GF-D8 (cell line): ENCODE data around the gene ENDOU.

ENCODE experiments used
- DNase-seq: peaks from one replicate; lab custom pipeline; 2025; lab: John Stamatoyannopoulos, UW

Gene ENDOU

DNA sequence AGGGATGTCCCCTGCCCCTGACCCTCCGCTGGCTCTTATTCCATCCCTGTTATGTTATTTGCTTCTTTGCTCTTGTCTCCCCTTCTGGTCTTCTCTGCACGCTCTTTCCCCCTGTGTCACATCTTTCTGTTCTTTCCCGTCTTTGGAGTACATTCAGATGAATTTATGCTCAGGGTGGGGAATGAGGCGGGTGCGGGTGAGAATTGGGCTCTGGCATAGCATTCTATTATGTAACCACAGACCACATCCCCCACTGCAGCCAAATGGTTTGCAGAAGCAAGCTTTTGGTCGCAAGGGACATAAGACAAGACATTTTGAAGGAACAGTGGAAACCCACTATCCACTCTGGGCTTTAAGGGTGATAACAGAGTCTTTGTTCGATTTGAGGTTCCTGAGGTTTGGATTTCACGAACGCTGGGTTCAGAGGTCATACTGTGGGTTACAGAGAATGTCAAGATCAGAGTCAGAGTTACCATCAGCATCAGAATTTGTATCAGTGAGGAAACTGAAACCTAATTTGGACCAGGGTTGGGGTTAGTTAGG is 3.8 kb downstream of the ENDOU start:
- DNase-seq: no peak

DNA sequence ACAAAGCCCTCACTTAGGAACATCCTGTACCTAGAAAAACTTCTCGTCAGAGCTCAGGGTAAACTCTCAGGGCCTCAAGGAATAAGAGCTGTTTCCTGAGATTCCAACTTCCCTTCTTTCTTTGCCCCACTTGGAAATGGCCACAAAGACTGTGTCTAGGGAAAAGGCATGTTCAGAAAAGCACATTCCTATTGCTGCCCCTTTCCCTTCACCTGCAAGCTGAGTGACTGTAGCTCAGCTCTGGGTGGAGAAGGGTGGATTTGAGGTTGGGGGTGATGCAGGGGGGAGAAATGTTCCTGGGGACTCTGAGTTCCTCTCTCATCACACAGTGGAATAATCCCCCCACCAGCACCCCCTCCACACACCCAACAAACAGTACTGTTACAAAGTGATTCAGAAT is 6.8 kb downstream of the ENDOU start:
- no peak for DNase-seq

DNA sequence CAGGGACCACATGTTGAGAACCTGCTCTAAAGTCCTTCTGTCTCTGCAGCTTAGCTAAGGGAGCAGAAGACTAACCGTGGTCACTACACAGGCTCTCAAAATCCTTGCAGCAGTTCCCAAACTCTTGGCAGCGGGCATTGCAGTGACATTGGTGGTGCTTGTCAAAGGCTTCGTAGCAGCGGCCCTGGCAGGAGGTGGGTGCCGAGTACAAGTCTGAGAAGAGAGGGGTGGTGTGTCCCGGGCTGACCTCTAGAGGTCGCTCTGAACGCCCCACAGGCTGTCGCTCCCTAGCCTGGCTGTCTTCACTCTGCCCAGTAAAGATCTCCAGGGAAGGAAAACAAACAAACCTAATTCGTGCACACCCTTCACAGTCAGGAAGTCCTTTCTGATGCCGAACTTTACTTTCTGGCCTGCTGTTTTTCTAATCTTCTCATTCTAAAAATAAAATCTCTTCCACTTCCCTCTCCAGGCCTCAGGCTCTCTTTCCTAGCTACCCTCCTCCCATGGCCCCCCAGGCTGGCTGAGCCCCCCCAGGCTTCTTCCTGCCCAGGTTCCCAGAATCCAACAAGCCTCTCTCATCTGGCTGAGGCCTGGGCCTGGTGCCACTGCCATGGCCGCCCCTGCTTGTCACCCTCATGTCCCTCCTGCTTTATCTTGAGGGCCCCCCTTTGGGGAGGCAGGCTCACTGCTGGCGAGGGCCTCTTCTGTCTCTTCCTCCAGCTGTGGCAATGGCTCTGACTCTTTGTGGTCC is 7.7 kb downstream of the ENDOU start:
- peak; percentile 67 for DNase-seq

DNA sequence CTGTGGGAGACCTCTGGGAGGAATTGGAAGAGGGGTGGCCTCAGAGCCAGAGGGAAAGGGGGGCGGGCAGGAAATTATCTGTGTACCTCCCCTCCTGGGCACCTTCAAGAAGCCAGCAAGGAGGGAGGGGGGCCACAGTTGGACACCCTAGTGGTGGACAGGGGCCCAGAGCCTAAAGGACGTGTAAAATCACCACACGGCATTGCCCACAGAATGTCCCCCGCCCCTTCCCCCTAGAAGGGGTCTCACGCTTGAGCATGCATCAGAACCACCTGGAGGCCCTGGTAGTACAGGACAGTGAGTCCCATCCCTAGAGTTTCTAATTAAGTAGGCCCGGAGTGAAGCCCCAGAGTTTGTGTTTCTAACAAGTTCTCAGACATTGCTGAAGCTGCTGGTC is 8.2 kb downstream of the ENDOU start:
- no peak for DNase-seq

DNA sequence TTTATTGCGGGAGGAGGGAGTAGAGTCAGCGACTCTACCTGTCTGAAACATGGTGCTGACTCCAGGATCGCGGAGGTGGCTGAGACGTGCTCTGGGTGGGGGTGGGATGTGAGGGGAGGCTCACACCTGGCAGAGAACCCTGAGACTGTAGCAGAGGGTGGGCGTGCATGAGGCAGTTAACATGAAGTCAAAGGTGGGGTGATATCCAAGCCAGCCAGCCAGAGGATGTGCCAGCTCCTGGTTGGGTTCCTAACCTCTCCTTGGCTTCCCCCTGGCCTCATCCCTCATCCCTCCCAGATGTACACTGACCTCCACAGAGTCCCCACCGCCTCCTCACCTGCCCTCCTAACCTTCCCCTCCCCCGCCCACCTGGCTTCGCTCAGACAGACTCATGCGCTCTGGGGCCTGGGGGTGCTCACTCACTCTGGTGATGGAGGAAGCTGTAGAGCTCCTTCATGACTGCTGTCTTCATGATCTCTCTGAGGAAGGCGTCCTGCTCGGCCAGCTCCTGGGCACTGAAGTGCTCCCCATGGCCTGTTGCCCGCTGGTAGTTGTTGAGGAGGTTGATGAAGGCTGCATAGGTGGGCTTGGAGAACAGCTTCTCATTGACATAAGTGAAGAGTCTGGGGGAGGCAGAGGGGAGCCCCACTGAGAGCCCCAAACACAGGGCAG is 9.3 kb downstream of the ENDOU start:
- no peak for DNase-seq

DNA sequence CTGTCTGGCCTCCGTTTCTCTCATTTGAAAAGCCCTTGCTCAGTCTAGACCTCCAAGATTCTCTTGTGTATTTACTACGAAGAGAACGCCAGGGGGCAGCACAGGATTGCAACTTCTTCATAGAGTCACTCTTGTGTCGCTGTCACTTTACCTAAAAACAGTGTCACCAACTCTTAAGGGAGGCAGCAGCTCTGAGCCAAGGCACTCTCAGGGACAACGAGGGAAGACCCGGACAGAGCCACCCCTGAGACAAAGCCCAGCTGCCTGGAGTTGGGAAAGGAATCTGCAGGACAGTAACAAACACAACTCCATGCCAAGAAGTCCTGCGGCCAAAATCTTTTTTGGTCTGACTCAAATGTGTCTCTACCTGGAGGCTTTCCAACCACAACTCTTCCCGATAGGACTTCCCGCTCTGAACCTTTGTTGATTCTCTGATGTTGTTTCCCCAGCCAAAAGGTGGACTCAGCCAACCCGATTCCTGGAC is 9.9 kb downstream of the ENDOU start:
- peak; percentile 39 for DNase-seq

DNA sequence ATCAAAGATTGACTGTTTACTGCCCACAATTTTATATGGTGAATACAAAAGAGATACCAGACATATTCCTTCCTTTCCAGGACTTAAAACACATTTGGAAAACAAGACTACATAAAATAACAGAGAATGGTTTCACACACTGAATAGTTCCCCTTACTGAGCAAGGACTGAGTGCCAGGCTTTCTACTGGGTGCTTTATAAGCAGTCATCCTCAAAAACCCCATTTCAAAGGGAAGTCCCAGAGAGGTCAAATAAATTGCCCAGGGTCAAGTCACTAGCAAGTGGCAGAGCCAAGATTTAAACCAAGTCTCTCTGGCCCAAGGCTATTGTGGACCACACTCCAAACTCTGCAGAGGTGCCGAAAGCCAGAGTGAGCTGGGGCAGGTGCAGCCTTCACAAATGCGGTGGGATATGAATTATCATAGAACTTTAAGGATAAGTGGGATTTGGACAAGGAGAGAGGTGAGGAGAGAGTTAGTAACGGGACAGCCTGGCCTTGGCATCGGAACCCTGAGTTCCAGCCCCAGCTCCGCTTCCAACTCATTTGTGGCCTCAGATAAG is 10.4 kb downstream of the ENDOU start:
- no peak for DNase-seq

DNA sequence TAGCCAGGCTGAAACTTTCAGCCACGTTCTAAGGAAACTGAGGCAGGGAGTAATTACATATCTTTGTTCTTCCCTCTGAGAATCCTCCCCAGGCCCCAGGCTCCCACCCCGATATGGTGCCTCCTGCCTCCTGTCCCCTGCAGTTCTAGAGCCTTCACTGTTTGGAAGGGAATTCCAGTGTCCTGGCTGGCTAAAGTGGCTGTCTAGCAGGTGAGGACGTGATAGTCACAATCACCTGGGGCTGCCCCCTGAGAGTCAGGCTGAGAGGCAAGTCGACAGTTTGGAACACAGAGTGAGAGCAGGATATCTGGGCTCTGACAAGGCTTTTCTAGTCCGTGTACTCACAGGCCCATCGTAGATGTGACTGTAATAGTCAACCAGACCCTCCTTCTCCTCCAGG is 13.1 kb downstream of the ENDOU start:
- DNase-seq: no peak

DNA sequence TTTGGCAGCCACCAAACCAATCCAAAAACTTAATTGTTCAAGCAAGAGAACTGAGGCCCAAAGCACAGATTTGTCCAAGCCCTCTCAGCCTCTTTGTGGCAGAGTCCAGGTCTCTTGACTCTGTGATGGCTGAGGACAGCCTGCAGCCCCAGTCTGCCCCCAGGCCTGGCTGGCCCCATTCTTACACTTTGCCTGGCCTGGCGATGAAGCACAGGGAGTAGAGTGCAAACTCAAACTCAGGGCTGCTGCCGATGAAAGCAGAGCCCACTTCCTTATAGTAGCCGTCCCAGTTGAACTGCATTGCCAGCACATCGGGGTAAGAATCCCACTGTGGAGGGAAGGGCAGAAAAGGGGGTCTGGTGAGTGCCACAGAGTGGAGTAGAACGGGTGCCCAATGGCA is 13.8 kb downstream of the ENDOU start:
- no peak for DNase-seq

DNA sequence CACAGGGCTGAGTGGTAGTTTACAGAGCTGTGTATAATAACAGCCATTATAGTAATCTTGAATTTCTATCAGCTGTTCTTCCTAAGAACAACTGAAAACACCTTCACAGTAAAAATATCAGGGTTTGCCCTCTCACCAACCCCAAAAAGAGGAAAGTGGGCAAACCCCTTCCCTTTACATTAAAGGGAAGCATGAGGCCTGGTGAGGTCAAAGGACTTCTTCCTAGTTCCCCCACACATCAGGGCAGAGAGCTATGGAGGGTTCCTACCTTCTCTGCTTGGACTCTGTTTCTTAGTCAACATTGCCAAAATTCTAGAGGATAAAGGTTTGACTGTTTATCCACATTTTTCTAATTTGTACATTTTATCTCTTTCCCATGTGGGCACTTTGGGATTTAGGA is 15.0 kb downstream of the ENDOU start:
- no peak for DNase-seq

DNA sequence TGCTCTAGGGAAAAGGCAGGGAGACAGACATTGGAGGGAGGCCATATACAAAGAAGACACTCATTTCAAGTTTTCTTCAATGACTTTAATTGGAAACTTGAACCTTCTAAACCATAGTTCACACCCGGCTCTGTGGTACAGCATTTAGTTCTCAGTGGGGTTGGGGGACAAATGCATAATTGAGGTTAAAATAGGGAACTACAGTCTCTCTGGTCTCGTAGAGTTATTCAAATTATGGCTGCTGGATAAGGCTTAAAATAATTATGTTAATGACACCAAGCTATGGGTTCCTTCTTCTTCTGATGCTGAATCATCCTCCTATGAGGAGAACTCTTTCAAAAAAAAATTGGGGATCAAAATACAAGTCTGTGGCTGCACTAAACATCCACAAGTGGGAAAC is 15.6 kb downstream of the ENDOU start:
- DNase-seq: no peak

DNA sequence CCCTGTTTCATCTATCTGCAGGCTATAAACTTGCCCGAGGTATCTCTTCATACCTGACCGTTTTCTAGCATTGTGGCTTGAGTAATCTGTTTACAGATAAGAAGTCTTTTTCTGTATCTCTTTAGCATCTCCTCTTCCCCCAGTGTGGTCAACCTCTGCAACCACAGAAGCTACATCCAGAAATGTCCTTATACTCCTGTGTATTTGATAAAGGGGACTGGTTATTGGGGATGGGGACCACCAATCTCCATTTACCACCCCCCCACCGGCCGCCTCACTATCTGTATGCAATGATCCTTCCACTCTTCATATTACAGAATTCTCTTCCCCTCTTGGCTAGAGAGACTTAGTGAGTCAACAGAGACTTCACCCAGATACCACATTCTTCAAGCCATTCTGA is 16.1 kb downstream of the ENDOU start:
- no peak for DNase-seq

DNA sequence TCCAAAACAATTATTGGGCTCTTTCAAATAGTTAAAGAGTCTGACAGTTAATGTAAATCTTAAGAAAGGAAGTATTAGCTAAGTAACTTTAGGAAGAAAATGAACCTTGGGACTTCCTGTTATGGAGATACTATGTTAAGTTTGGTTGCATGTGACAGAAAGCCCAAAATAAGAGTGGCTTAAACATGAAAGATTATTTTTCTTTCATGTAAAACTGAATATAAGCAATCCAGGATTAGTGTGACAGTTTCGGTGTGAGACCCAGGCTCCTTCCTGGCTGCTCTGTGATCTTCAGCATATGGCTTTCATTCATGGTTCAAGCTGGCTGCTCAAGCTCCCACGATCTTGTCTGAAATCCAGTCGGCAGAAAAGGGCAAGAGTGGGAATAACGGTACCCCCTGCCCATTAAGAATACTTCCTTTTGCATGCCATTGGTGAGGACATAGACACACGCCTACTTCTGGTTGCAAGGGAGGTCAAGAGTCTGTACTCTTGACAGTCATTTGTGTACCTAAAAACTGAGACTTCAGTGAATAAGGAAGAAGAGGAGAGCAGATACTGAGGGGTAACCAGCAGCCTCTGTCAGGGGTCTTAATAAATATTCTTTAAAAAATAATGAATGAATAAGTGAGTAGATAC is 17.3 kb downstream of the ENDOU start:
- peak; percentile 10 for DNase-seq

DNA sequence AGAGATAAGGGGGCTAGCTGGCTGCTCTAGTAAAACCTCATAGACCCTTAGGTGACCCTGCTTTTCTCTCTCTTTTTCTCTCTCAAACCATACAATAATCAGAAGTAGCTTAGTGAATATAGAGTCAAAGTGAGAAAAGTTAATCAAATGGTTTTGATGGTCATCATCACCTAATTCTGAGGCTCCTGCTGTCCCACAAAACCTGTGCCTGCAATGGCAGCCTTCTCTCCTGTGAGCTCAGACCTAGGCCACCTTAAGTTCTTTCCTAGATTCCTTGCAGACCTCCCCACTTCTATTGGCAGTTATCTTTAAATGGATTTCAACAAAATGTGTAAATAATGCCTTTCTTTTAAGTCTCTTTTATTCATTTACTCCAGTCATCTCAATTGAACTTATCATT is 17.9 kb downstream of the ENDOU start:
- no peak for DNase-seq

DNA sequence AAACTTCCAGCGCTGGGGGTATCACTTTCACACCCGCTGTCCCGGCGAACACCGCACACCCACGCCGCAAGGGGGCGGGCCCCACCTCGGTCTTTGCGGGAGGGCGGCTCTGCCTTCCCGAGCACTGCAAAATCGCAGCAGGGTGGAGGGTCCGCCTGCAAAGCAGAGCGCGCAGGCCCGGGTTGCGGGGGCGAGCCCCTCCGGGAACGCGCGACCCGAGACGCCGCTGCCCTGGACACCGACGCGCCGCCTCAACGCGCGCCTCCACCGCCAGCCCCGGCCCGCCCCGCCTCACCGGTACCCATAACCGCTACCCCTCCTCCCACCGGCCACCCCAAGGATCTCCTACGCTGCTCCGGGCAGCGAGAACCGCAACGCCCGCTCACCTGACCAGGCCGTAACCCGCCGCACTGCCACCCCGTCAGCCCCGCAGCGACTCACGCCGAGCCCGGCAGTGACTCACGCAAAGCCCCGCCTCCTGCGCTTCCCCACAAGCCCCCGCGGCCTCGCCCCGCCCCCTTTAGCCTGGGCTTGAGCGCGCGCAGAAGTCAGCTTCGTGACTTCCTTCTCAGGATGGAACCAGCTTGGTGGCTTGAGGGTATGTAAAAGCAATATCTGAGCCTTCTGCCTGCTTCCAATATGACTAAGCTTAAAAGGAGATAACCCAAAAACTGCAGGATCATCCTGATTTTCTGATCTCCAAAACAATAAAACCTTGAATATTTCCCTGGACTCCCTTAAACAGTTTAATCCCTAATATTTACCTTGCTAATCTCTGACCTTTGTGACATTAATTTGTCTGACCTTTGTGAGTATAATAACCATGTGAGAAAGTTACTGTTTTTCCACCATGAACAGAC is 19.5 kb downstream of the ENDOU start, which contains the start of gene RPAP3:
TSS of gene RPAP3 (minus strand) at position 465 of the 860 bp plus-strand sequence. CDS start 3,190 bp downstream, outside the sequence.
- DNase-seq: peak; percentile 80

DNA sequence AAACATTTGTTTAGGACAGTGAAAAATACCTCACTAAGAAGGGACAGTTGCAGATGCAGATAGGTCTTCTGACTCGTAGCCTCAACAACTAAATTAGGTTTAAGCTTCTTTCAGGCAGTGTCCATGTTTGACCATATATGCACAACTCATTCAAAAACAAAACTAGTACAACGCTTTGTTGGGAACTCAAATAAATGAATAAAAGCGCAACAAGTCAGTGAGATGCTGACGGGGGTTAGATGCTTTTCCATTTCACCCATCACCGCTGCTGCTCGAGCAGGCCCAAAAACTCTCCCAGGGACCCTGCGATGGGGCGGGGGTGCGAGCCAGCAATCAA is 20.1 kb downstream of the ENDOU start:
- DNase-seq: no peak

DNA sequence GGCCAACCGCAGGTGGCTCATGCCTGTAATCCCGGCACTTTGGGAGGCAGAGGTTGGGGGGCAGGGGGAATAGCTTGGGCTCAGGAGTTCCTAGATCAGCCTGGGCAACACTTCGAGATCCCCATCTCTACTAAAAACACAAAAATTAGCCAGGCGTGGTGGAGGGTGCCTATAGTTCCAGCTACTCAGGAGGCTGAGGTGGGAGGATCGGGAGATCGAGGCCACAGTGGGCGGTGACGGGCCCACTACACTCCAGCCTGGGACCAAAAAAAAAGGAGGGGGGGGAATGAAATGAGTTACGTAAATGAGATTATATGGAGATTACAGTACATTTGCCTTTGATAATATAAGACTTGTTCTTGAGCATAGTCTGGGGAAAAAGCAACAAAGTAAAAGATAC is 20.6 kb downstream of the ENDOU start:
- DNase-seq: no peak

DNA sequence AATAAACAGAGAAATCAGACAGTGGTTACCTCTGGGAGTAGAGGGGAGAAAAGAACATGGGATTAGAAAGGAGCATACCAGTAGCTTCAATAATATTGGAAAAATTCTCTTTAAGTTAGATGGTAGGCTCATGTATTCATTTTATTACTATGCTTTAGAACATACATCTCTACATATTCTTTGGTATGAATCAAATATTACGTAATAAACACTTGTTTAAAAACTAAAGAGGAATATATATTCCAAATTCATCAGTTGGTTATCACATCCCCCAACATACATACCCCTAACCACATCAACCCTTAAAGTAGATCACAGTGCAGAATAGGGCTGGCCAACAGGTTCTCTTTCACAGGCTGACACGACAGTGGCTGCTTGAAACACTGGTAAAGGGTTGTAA is 25.0 kb downstream of the ENDOU start:
- DNase-seq: no peak

DNA sequence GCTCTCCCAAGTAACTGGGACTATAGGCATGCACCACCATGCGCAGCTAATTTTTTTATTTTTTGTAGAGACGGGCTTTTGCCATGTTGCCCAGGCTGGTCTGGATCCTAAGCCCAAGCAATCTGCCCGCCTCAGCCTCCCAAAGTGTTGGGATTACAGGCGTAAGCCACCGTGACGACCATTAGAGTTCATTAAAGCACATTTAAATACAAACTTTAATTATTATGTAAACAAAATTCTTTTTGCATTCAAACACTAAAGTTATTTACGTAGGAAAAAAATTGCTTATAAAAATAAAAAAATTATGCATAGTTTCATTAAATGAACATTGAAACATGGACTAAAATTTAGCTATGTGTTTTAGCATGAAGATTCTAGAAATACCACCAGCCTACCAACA is 26.7 kb downstream of the ENDOU start:
- no peak for DNase-seq

DNA sequence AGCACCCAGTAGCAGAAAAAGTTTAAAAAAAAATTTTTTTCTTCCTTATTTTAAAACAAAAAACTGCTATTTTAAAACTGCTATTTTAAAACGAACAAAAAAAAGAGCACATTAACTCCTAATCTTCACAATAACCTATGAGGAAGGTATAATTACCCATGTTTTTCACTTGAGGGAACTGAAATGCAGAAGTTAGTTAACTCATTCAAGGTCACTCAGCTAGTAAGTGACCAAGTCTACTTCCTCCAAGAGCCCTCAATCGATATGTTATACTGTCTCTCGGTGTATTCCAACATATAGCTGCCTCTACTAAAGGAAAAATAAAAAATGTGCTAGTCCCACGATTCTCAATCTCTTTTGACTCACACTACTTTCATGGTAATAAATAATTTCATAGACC is 27.2 kb downstream of the ENDOU start:
- no peak for DNase-seq

DNA sequence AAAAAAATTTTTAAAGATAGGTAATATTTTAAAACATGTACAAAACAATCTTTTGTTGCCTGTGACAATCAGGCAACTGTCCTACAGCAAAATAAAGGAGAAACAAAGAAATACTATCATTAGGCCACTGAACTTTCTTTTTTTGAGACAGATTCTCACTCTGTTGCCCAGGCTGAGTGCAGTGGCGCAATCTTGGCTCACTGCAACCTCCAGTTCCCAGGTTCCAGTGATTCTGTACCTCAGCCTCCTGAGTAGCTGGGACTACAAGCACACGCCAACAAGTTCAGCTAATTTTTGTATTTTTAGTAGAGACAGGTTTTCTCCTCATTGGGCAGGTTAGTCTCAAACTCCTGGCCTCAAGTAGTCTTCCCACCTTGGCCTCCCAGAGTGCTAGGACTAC is 36.1 kb downstream of the ENDOU start:
- no peak for DNase-seq

DNA sequence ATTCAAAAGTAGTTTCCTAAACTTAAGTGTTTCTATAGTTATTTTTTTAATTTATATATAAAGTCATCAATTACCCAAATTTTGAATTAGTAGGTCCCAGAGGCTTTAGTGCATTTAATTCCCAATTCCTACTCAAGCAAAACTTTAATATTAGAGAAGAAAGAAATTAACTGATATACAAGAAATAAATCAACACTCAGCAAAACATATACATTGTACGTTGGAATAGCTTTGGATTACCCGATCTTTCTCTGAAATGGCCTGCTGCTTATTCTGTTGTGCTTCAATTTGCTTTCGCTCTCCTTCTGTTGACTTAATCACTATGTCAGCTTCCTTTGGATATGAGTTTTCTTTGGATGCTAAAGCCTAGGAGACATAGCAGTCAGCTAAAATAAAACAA is 37.7 kb downstream of the ENDOU start:
- no peak for DNase-seq
